ENCODE measurements around the gene LEAP2. TPM values are rescaled to one million over a fixed set of nuclear protein-coding genes. Genes with fewer than 3 reads are reported as not detected.

Gene LEAP2
- total RNA-seq, 1 experiment from 2014 or later, result not detected

DNA sequence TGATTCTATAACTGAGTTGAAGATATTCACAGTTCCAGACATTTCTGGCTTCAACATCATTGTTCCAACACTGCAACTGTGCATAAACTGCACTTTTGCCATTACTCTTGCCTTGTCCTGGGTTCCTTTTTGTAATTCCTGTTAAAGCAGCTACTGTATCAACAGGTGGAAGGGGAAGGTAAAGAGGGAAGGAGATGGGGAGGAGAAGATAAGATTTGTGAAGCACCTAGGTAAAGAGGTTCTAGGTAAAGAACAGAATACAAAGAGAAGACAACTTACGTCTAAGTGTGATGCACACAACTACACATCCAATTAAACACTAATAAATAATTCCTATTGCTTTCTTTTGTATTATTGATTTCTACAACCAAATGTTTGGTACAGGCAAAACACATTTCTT is 36.2 kb downstream of the LEAP2 start:
- in situ Hi-C loops (cut with HindIII; ENCODE audit: low sequenced_read_pairs), result no loop called here
- no peak for DNase-seq (ENCODE audit: low spot score)

DNA sequence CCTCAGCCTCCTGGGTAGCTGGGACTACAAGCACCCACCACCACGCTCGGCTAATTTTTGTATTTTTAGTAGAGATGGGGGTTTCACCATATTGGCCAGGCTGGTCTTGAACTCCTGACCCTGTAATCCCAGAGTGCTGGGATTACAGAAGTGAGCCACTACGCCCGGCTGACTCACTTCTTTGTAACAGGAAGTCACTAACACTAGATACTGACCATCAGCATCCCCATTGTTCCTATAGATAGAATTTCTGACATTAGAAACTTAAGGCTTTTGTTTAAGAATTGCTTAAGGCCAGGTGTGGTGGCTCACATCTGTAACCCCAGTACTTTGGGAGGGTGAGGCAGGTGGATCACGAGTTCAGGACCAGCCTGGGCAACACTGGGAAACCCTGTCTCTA is 42.2 kb downstream of the LEAP2 start:
- no peak for DNase-seq (ENCODE audit: low spot score)
- in situ Hi-C loops (cut with HindIII; ENCODE audit: low sequenced_read_pairs), result no loop called here

DNA sequence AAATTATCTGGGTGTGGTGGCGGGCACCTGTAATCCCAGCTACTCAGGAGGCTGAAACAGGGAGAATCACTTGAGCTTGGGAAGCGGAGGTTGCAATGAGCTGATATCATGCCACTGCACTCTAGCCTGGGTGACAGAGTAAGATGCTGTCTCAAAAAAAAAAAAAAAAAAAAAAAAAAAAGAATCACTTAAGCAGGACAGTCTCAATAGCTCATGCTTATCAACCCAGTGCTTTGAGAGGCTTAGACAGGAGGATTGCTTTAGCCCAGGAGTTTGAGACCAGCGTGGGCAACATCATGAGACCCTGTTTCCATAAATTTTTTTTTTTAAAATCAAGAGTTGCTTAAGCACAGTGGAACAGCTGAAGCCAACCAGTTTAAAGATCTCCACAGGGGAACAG is 42.6 kb downstream of the LEAP2 start:
- no peak for DNase-seq (ENCODE audit: low spot score)
- in situ Hi-C loops (cut with HindIII; ENCODE audit: low sequenced_read_pairs), result no loop called here

Other genes with a start within 250 kb of the LEAP2 start
- not detected in 2 replicates for gene IL13, start 215.5 kb upstream of the LEAP2 start, total RNA-seq (2014; rRNA removed; shearing (Covaris generic))
- not detected in 2 replicates for gene IL4, start 199.7 kb upstream of the LEAP2 start, total RNA-seq (2014; rRNA removed; shearing (Covaris generic))
- 1.4 and 6.4 TPM in 2 replicates for gene KIF3A, start 136.1 kb upstream of the LEAP2 start, total RNA-seq (2014; rRNA removed; shearing (Covaris generic))
- 0.07 TPM in 1 of 2 replicates, not detected in the other for gene CCNI2, start 126.2 kb upstream of the LEAP2 start, total RNA-seq (2014; rRNA removed; shearing (Covaris generic))
- 33.3 and 47.8 TPM in 2 replicates for gene SEPTIN8, start 96.4 kb upstream of the LEAP2 start, total RNA-seq (2014; rRNA removed; shearing (Covaris generic))
- 0.78 and 1.1 TPM in 2 replicates for gene SOWAHA, start 60.4 kb upstream of the LEAP2 start, total RNA-seq (2014; rRNA removed; shearing (Covaris generic))
- 3.1 and 5.9 TPM in 2 replicates for gene SHROOM1, start 43.0 kb upstream of the LEAP2 start, total RNA-seq (2014; rRNA removed; shearing (Covaris generic))
- gene GDF9, start 7.2 kb upstream of the LEAP2 start, total RNA-seq (2014; rRNA removed; shearing (Covaris generic)), result 0.12 and 1.3 TPM in 2 replicates
- gene UQCRQ, start 7.0 kb upstream of the LEAP2 start, total RNA-seq (2014; rRNA removed; shearing (Covaris generic)), result 108 and 215 TPM in 2 replicates
- gene AFF4, start 90.0 kb downstream of the LEAP2 start, total RNA-seq (2014; rRNA removed; shearing (Covaris generic)), result 19.5 and 21.3 TPM in 2 replicates
- gene ZCCHC10, start 152.9 kb downstream of the LEAP2 start, total RNA-seq (2014; rRNA removed; shearing (Covaris generic)), result 17.7 and 26.2 TPM in 2 replicates
- 217 and 267 TPM in 2 replicates for gene HSPA4, start 178.3 kb downstream of the LEAP2 start, total RNA-seq (2014; rRNA removed; shearing (Covaris generic))

Measured in G401 (cell line).